ENCODE results near the gene ANGPTL8.

ANGPTL8 gene, protein sequence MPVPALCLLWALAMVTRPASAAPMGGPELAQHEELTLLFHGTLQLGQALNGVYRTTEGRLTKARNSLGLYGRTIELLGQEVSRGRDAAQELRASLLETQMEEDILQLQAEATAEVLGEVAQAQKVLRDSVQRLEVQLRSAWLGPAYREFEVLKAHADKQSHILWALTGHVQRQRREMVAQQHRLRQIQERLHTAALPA

GRCh38 chr19:11239377-11240000 lies at the start of gene ANGPTL8:
TSS of gene ANGPTL8 (plus strand) at chr19:11239619. CDS start at chr19:11239638, 19 bp downstream.
- FAIRE-seq = no peak

- FAIRE-seq = no peak
These were observed 48.9 kb upstream of the ANGPTL8 start for GRCh38 chr19:11190501-11190900.

- FAIRE-seq = no peak
These were observed 48.1 kb upstream of the ANGPTL8 start for GRCh38 chr19:11191273-11191755.

DNA sequence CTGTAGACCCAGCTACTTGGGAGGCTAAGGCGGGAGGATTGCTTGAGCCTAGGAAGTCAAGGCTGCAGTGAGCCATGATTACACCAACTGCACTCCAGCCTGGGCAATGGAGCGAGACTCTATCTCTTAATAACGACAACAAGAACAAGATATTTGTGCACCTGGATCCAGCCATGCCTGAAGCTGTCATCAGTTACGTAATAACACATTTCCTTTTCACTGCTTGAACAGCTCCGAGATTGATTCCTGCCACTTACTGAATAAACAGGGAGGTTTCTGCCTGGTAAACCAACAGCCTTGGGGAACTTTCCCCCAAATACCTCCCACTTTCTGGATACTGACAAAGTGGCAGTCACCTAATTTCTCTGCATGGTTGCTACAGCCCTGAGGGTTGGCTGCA lies 47.5 kb upstream of the ANGPTL8 start:
- no peak for FAIRE-seq

DNA sequence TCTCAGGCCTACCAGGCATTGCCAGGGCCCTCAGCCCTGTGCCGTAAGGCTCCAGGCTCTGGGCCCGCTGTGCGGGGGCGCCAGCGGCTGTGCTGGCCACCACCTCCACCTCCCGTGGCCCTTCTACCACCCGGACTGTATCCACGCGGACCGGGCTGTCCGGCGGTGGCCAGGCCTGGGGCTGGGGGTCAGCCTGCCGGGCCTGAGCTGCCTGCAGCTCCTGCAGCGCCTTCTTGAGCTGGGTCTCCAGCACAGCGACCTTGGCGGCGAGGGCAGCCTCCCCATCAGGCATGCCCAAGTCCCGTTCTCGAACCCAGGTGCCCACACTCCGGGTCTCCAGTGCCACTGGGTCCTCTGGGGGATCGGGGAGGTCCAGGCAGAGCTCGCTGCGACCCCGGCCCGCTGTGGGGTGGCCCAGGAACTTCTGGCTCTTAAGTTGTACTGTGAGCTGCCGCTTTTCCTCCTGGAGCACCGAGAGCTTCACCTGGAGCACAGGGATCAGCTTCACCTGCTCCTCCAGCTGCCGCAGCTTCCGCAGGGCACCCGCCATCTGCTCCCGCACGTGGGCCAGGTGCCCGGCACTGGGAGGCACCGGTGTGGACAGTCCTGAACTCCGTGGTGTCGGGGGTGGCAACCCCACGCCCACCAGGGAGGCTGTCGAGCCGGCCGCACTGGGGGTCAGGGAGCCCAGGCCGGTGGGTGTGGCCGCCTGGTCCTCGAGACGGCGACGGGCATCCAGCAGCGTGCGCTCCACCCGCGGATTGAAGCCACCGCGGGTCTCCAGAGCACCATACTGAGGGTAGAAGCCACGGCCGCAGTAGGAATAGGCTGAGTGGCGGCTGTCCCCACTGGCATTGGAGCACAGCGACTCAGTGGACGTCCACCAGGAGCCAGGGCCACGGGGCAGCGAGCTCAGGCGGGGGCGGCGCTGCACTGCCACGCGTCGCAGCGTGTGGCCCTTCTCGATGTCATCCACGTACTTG lies 46.2 kb upstream of the ANGPTL8 start:
- no peak for FAIRE-seq

- FAIRE-seq = no peak
These were observed 45.2 kb upstream of the ANGPTL8 start for GRCh38 chr19:11194173-11194572.

DNA sequence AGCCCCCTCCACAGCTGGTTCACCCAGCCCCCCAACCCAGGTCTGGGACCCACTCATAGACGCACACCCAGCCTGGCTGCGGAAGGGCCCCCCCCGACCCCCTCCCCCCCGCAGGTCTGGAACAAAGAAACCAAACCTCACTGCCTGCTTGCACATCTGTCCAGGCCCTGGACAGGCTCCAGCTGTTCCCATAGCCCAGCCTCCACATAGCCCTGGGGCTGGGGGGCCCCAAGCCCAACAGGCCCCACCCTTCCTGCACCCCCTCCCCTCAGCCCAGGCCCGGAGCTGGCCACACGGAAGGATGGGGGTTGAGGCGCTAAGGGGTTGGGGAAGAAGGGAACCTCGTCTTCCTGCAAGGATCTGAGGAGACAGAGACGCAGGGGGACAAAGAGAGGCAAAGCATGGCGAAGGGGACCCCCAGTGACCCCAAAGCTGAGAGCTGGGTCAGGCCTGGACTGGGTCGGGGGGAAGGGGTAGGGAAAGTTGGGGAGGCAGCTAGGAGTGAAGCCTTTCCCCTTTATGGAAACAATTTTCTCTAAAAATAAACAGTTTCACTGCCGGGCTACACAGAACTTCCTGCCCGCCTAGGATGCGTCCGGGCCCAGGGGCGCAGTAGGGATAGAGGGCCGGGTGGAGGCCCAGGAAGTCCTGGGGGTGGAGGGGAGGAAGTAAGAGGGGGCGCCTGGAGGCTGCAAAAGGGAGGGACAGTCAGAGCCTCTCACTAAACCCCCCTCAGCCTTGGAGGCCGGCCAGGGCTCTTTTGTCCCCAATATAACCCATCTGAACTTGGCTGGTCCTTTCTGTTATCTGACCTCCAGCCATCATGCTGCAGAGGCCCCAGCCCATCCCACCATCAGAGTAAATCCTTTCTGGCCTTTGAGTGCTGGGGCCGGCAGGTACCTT lies 44.5 kb upstream of the ANGPTL8 start:
- no peak for FAIRE-seq

- FAIRE-seq = no peak
These were observed 43.7 kb upstream of the ANGPTL8 start for GRCh38 chr19:11195681-11196080.

DNA sequence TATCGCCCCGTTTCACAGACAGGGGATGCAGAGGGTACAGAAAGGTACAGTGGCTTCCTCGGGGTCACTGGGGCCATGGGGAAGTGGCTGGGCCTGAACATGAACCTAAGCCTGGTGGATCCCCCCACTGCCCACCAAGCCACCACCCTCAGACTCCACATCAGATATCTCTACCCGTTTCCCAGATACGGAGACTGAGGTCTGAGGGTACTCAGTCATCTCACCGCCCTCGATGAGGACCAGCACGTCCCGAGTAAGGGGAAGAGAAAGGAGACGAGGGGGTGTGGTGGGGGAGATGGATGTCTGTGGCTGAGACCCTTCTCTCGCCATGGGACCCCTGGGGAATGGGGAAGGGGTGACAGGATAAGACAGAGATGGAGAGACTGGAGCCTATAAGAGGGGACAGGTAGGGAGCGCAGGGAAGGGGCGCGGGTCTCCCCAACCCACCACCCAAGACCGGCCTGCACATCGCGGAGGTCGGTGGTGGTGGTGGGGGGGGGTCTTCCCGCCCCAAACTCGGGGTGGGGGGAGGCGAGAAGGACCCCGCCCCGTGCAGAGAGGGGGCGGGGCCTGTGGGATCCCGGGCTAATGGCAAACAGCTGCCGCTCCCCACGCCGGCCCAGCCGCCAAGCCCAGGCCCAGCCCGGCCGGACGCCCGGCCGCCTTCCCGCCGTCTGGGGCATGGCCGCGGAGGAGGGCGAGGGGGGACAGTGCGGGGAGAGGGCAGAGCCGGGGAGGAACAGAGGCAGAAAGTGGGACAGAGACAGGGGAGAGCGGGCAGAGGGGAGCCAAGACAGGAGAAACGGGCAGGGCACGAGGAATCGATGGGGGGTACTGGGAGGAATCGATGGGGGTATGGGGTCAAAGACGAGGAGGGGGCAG lies 42.8 kb upstream of the ANGPTL8 start:
- no peak for FAIRE-seq

DNA sequence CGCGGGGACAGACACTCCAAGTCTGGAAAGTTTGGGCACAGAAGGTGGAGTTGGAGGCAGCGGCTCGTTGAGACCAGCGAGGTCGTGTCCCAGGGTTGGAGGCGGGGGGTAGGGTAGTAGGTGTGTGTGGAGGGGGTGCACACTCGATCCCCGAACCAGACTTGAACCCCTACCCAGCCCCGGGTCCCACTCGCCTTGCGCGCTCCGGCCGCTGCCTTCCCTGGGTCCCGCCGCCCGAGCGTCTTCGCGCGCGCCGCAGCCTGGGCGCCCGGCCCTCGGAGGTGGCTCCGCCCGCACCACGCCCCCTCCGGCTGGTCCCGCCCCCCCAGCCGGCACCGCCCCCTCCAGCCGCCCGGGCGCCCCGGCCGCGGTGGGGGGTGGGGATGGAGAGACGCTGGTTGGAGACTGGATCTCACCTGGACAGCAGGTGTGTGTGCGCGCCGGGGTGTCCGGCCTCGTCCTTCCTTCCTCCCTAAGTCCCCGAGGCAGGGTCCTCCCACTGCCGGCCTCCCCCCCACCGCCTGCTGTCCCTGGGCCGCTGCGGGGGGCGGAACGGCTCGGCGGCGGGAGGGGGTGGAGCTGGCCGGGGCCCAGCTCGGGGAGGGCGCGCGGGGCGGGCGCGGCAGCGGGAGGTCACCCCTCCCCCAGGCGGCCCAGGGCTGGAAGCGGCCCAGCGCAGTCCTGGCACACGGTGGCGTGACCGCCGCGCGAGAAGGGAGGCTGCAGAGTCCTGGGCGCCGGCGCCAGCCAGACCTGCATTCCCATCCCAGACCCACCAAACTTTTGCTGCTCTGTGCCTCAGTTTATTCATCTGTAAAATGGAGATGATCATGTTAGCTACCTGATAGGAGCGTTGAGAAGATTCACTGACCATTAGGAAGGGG lies 41.9 kb upstream of the ANGPTL8 start, which contains the start of gene KANK2:
Gene KANK2 (minus strand): TSS at position 255 of the 884 bp plus-strand sequence. CDS start 3,034 bp downstream, outside the sequence.
- FAIRE-seq = no peak

- no peak for FAIRE-seq
These were observed 41.3 kb upstream of the ANGPTL8 start for GRCh38 chr19:11198175-11198534.

DNA sequence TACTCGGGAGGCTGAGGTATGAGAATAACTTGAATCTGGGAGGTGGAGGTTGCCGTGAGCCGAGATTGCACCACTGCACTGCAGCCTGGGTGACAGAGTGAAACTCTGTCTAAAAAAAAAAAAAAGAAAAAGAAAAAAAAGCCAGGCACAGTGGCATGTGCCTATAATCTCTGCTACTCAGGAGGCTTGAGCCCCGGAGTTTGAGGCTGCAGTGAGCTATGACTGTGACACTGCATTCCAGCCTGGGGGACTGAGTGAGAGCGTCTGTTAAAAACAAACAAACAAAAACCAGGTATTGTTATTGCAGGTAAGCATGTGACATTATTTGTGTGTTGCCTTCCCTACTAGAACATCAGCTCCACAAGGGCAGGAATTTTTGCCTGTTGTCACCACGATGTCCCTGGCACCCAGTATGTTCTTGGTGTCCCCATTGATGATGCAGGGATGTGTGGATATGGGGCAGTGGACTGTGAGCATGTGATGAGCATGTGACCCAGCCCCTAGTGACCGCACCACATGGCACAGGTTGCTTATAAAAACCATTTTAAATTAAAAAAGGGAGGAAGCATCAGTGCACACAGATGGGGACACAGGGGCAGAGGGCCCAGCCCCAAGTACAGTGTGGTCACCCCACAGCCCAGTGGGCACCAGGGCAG lies 40.5 kb upstream of the ANGPTL8 start:
- FAIRE-seq = no peak

GRCh38 chr19:11199517-11199916 lies 39.9 kb upstream of the ANGPTL8 start:
- FAIRE-seq = no peak

DNA sequence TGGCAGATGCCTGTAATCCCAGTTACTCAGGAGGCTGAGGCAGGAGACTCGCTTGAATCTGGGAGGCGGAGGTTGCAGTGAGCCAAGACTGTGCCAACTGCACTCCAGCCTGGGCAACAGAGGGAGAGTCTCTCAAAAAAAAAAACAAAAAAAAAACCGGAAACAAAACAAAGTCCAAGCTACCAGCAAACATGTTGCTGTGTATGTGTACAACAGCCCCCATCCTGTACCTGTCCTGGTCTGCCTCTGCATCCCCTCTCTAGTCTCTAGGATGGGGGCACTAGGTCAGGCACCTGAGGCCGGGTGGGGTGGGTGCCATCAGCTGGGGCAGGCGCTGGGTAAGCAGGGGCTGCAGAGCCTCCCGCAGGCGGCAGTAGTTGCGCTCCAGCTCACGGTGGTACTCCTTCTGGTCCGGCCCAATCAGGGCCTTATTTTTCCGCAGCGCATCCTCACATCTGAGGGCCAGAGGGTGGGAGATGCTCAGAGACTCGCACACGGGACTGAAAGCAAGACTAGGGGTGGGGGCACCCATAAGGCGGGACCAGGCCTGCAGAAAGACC lies 39.3 kb upstream of the ANGPTL8 start:
- no peak for FAIRE-seq

- no peak for FAIRE-seq
These were observed 38.5 kb upstream of the ANGPTL8 start for GRCh38 chr19:11200931-11201330.

DNA sequence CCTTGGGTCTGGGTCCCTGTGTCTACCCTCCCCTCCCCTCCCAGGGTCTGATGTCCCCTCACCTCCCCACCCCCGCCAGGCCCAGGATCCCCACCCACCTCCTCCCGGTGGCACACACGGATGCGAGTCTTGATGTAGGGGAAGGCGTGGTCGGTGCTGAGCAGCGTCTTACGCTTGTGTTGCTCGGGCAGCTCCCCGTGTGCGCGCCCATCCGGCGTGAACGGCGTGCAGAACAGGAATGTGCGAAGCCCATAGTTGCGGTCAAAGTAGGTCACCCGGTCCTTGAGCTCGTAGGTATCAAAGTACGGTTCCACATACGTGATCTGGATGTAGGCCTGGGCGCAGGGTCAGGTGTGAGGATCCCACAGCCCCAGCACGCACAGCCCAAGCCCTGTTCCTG lies 37.6 kb upstream of the ANGPTL8 start:
- FAIRE-seq = no peak

DNA sequence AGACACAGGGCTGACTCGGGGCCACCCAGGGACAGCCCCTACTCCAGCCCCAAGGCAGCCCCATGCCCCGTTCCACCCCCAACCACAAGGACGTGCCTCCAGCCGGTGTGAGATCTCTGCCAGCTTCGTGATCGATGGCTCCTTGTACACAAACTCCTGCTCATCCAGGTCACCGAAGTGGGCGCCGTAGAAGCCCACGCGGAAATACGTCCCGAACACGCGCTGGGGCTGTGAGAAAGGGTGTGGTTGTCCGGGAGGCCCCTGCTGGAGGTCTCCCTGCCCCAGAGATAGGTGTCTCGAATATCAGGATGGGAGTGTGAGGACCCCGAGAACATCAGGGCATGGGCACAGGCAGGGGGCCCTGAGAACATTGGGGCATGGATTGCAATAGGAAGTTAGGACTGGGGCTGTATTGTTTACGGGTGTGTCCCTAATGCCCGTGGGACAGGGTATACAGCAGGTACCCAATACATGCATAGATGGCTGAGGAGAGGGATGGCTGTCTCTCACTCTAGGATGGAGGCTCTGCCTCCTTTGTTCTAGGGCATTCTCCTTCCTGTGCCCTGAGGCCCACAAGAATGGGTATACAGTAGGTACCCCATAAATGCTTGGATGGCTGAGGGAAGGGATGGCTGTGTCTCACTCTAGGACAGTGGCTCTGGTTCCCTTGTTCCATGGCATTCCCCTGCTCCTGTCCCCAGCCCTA lies 36.8 kb upstream of the ANGPTL8 start:
- no peak for FAIRE-seq

- FAIRE-seq = no peak
These were observed 36.0 kb upstream of the ANGPTL8 start for GRCh38 chr19:11203194-11204075.

Measured in islet of Langerhans (tissue), 1 donor.